GM18861 (cell line): ENCODE data around the gene NEDD8.
"Not testable (repeated sequence)": the region's sequence is repeated elsewhere in the genome, so short reads cannot be mapped to it uniquely, and the experiment has no call there.

Experiments used
- ATAC-seq: cut with Tn5 transposase; IDR thresholded peaks from one replicate; pipeline ENCODE4 v1.9.1; 2021; ENCODE audit not compliant: unreplicated experiment

The NEDD8 gene

GRCh38 chr14:24228902-24229301, 3.3 kb downstream of the NEDD8 start:
- ATAC-seq, result no peak

- ATAC-seq, result no peak
Measured at GRCh38 chr14:24226473-24226872, 5.7 kb downstream of the NEDD8 start.

- ATAC-seq, result no peak
Measured at GRCh38 chr14:24224618-24225071, 7.5 kb downstream of the NEDD8 start.

GRCh38 chr14:24222987-24223386, 9.2 kb downstream of the NEDD8 start:
- not testable (repeated sequence) for ATAC-seq

- no peak for ATAC-seq
Measured at GRCh38 chr14:24219521-24219920, 12.6 kb downstream of the NEDD8 start.

- no peak for ATAC-seq
Measured at GRCh38 chr14:24219080-24219479, 13.1 kb downstream of the NEDD8 start.

- ATAC-seq, result not testable (repeated sequence)
Measured at GRCh38 chr14:24216876-24217275, 15.3 kb downstream of the NEDD8 start.

- ATAC-seq, result no peak
Measured at GRCh38 chr14:24216345-24216699, 15.8 kb downstream of the NEDD8 start.

- ATAC-seq, result peak; percentile 61
Measured at GRCh38 chr14:24215495-24216344, 16.4 kb downstream of the NEDD8 start, which contains the start of gene MDP1. Gene MDP1 (minus strand): TSS chr14:24216066. CDS start chr14:24215955, 111 bp downstream.

- ATAC-seq, result no peak
Measured at GRCh38 chr14:24213866-24214662, 18.1 kb downstream of the NEDD8 start.

- ATAC-seq, result peak; percentile 68
Measured at GRCh38 chr14:24212924-24213865, 19.0 kb downstream of the NEDD8 start, which contains the start of gene CHMP4A. Gene CHMP4A (minus strand): TSS chr14:24213488. CDS start chr14:24213439, 49 bp downstream.

GRCh38 chr14:24211311-24211710, 20.9 kb downstream of the NEDD8 start:
- ATAC-seq, result no peak

GRCh38 chr14:24207625-24208024, 24.5 kb downstream of the NEDD8 start:
- no peak for ATAC-seq

GRCh38 chr14:24207104-24207551, 25.0 kb downstream of the NEDD8 start:
- ATAC-seq, result no peak

- ATAC-seq, result no peak
Measured at GRCh38 chr14:24206260-24207103, 25.7 kb downstream of the NEDD8 start.

- ATAC-seq, result no peak
Measured at GRCh38 chr14:24204163-24205146, 27.7 kb downstream of the NEDD8 start.

- not testable (repeated sequence) for ATAC-seq
Measured at GRCh38 chr14:24203249-24203886, 28.8 kb downstream of the NEDD8 start.

- not testable (repeated sequence) for ATAC-seq
Measured at GRCh38 chr14:24202538-24202937, 29.6 kb downstream of the NEDD8 start.
